Sigmoid colon (tissue), 7 donors: ENCODE measurements around the gene PAX5. TPM values are rescaled to one million over a fixed set of nuclear protein-coding genes. Genes with fewer than 3 reads are reported as not detected.

ENCODE experiments used
- DNase-seq: peaks from one replicate; pipeline ENCODE4 v3.0.0-alpha.2; 2019
- H3K27ac ChIP-seq, 4 donors: fragments of 200-600 bp; sonication (generic); one replicate each; pipeline ENCODE4 v1.5.1; 2016 to 2019; ENCODE audit warnings: mild to moderate bottlenecking in 1 of 4
- H3K27me3 ChIP-seq, 3 donors: fragments of 200-600 bp; sonication (generic); one replicate each; pipeline ENCODE4 v1.5.1; 2019; ENCODE audit warnings: mild to moderate bottlenecking in 1 of 3
- H3K36me3 ChIP-seq, 4 donors: fragments of 200-600 bp; sonication (generic); one replicate each; pipeline ENCODE4 v1.5.1; 2016 to 2019
- H3K4me1 ChIP-seq, 4 donors: fragments of 200-600 bp; sonication (generic); one replicate each; pipeline ENCODE4 v1.5.1; 2017 to 2019
- H3K4me3 ChIP-seq, 4 donors: fragments of 200-600 bp; sonication (generic); one replicate each; pipeline ENCODE4 v1.5.1; 2017 to 2019; ENCODE audit warnings: mild to moderate bottlenecking in 2 of 4, moderate library complexity in 1 of 4
- H3K9me3 ChIP-seq, 4 donors: fragments of 200-600 bp in 3 of 4; sonication (generic) in 3 of 4; one replicate each; pipeline versions ENCODE4 v1.5.1 to v1.6.1; 2013 to 2019
- CTCF ChIP-seq, 4 experiments: fragments of 450-650 bp in 3 of 4; fragments of 200-600 bp in 1 of 4; IDR thresholded peaks; one replicate each; pipeline ENCODE4 v1.5.1; 2016 to 2019; ENCODE audit warnings: antibody characterized with exemption in 4 of 4, mild to moderate bottlenecking in 3 of 4, moderate library complexity in 2 of 4
- EP300 ChIP-seq, 4 donors: sonication (generic); formaldehyde crosslinking; IDR thresholded peaks; one replicate each; pipeline ENCODE4 v1.6.1; 2017; ENCODE audit warnings: antibody characterized with exemption in 4 of 4
- POLR2A ChIP-seq, 2 donors: fragments of 450-650 bp; IDR thresholded peaks; one replicate each; pipeline ENCODE4 v1.6.1; 2016; ENCODE audit warnings: antibody characterized with exemption in 2 of 2, mild to moderate bottlenecking in 2 of 2, moderate library complexity in 2 of 2
- POLR2AphosphoS5 ChIP-seq, 4 donors: sonication (generic); formaldehyde crosslinking; IDR thresholded peaks; one replicate each; pipeline ENCODE4 v1.6.1; 2017; ENCODE audit warnings: antibody characterized with exemption in 4 of 4
- WGBS, 2 donors: extraction: QIAGEN DNeasy Blood & Tissue Kit; methylation state at CpG; one replicate each; pipeline ENCODE4 v1.1.7; 2013; 5-methylcytosine and 5-hydroxymethylcytosine counted together
- intact Hi-C: fragments of 100-400 bp; cut with DNase I; formaldehyde crosslinking; loops from one replicate; pipeline ENCODE4 v1.15.1; 2023
- polyA plus RNA-seq, 3 donors: library from polyadenylated mRNA; stranded (reverse); fragments of 200-250 nt; gene quantifications; one replicate each; pipeline ENCODE4 v1.2.3, GENCODE V29; 2013
- total RNA-seq, 4 donors: library from RNA; depleted of rRNA; stranded (reverse); fragments of >200 nt; gene quantifications; one replicate each; pipeline ENCODE4 v1.1.0, GENCODE V29; 2016
- donor health status: healthy with polysubstance abuse.
- donor health status: Bipolar disorder and iron deficiency.
- donor health status: healthy.

The PAX5 gene
- total and polyA plus RNA-seq, 7 donors: under 0.01 to 20.1 (median 0.23) TPM; not detected in 4

GRCh38 chr9:36902861-36903524, 131.1 kb downstream of the PAX5 start:
- peaks cover 0 to 21% (median 0%) of the 10 kb centered on the region in 3 donors for H3K27me3 ChIP-seq
- DNase-seq: no peak
- intact Hi-C loops: no loop called here
- TF ChIP-seq CTCF (IDR thresholded peaks at IDR 0.05): no peak
- TF ChIP-seq POLR2A (IDR thresholded peaks at IDR 0.05): no peak
- no peak for TF ChIP-seq POLR2AphosphoS5 (IDR thresholded peaks at IDR 0.05)
- no peak for TF ChIP-seq EP300 (IDR thresholded peaks at IDR 0.05)
- H3K9me3 ChIP-seq: no peaks in the 10 kb centered on the region
- 36 to 58% methylated on average over 5 of the region's 5 CpGs for WGBS, 2 donors
- no peak overlapping the region for H3K27ac ChIP-seq
- H3K4me1 ChIP-seq: no peaks in the 10 kb centered on the region
- H3K4me3 ChIP-seq: no peak overlapping the region
- no peaks in the 10 kb centered on the region for H3K36me3 ChIP-seq

DNA sequence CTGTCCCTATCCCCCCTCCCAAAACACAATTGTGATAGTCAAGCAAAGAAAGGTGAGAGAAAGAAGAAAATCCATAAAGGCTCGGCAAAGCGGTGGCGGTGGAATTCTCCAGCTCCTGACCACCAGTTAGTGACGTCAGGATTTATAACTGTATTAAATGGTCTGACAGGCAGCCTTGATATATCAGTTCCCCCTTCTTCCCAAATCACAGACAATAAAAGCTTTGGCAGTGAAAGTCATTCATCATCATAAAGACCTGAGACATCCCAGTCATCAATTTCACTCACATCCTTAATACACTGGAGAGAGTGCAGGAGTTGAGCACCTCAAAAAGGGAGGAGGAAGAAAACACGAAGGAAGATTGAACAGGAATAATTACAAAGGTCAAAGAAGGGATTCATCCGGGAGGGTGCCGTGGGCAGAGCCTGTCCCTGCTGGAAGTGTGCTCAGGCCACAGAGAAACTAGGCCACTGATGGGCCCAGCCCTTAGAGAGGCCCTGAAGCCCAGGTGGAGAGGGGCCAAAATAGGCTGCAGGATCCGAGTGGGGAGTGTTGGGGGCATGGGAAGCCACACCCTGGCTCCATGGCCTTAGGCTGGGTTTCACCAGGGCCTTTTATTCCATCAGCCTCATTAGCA, 131.9 kb downstream of the PAX5 start:
- no peaks in the 10 kb centered on the region for H3K4me1 ChIP-seq
- no peak for DNase-seq
- WGBS, 2 donors: 61 to 71% methylated on average over 8 of the region's 8 CpGs
- H3K27me3 ChIP-seq: peaks cover 0 to 16% (median 0%) of the 10 kb centered on the region in 3 donors
- H3K27ac ChIP-seq: no peak overlapping the region
- H3K4me3 ChIP-seq: no peak overlapping the region
- H3K36me3 ChIP-seq: no peaks in the 10 kb centered on the region
- no peak for TF ChIP-seq POLR2AphosphoS5 (IDR thresholded peaks at IDR 0.05)
- intact Hi-C loops: no loop called here
- H3K9me3 ChIP-seq: no peaks in the 10 kb centered on the region

- Histone ChIP-seq H3K4me1 (no peaks in the 10 kb centered on the region), H3K36me3 (no peaks in the 10 kb centered on the region), H3K9me3 (no peaks in the 10 kb centered on the region), H3K27ac (no peak overlapping the region), H3K4me3 (no peak overlapping the region), H3K27me3 (peaks cover 0 to 16% (median 0%) of the 10 kb centered on the region in 3 donors)
- DNase-seq: no peak
- 77 to 78% methylated on average over 7 of the region's 7 CpGs for WGBS, 2 donors
- intact Hi-C loops: no loop called here
- TF ChIP-seq POLR2AphosphoS5 (IDR thresholded peaks at IDR 0.05): no peak
- no peak for TF ChIP-seq EP300 (IDR thresholded peaks at IDR 0.05)
- no peak for TF ChIP-seq POLR2A (IDR thresholded peaks at IDR 0.05)
- TF ChIP-seq CTCF (IDR thresholded peaks at IDR 0.05): no peak
These were observed 132.5 kb downstream of the PAX5 start for GRCh38 chr9:36901528-36901927.

GRCh38 chr9:36900856-36901220, 133.2 kb downstream of the PAX5 start:
- peaks cover 0 to 16% (median 0%) of the 10 kb centered on the region in 3 donors for H3K27me3 ChIP-seq
- no peaks in the 10 kb centered on the region for H3K9me3 ChIP-seq
- H3K36me3 ChIP-seq: no peaks in the 10 kb centered on the region
- intact Hi-C loops: no loop called here
- TF ChIP-seq EP300 (IDR thresholded peaks at IDR 0.05) (no peak), POLR2A (IDR thresholded peaks at IDR 0.05) (no peak)
- no peak overlapping the region for H3K27ac ChIP-seq
- H3K4me3 ChIP-seq: no peak overlapping the region
- no peaks in the 10 kb centered on the region for H3K4me1 ChIP-seq
- 84 to 89% methylated on average over 6 of the region's 6 CpGs for WGBS, 2 donors
- DNase-seq: no peak

GRCh38 chr9:36900136-36900855, 133.8 kb downstream of the PAX5 start:
- DNase-seq: no peak
- Histone ChIP-seq H3K4me1 (no peaks in the 10 kb centered on the region), H3K27ac (no peak overlapping the region), H3K27me3 (peaks cover 0 to 16% (median 0%) of the 10 kb centered on the region in 3 donors), H3K4me3 (no peak overlapping the region), H3K9me3 (no peaks in the 10 kb centered on the region), H3K36me3 (no peaks in the 10 kb centered on the region)
- intact Hi-C loops: no loop called here
- 81 to 84% methylated on average over 18 of the region's 18 CpGs for WGBS, 2 donors
- TF ChIP-seq CTCF (IDR thresholded peaks at IDR 0.05): no peak
- TF ChIP-seq POLR2AphosphoS5 (IDR thresholded peaks at IDR 0.05): no peak
- TF ChIP-seq POLR2A (IDR thresholded peaks at IDR 0.05): no peak
- no peak for TF ChIP-seq EP300 (IDR thresholded peaks at IDR 0.05)
